NCI-H524 treated with DMSO at 0.1 percent for 48 hours (cell line): Measurements from ENCODE around the gene TELO2.

Source experiments
- DNase-seq: peaks from one replicate; lab custom pipeline; 2025; lab: John Stamatoyannopoulos, UW

Gene TELO2

DNA sequence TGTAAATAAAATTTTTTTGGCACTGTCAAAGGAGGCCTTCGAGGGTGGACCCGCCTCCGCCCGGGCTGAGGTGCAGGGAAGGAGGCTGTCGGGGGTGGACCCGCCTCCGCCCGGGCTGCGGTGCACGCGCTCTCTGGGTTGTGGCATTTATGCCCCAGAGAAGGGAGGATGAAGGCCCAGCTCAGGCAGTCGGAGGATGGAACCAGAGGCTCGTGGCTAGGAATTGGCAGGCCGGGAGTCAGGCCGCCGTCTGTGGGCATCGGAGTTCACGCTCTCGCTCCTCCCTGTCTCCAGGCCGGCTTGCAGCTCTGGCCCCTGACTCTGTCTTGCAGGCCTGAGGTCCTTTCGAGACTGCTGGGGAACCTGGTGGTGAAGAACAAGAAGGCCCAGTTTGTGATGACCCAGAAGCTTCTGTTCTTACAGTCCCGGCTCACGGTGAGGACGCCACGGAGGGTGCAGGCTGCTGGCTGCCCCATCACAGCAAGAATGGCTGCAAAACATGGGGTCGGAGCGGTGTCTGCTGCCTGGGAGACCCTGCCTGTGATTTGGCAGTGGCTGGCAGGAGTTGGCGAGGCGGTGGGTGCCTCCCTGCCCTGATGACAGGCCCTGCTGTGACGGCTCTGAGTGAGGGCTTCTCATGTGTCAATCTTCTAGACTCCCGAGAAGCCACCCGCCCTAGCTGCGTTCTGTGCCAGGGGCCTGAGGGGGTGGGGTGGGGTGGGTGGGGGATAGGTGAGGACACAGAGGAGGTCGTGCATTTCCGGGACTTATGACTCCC lies 5.9 kb downstream of the TELO2 start:
- no peak for DNase-seq

- DNase-seq, result no peak
Observed at GRCh38 chr16:1499756-1500464, 6.8 kb downstream of the TELO2 start.

DNA sequence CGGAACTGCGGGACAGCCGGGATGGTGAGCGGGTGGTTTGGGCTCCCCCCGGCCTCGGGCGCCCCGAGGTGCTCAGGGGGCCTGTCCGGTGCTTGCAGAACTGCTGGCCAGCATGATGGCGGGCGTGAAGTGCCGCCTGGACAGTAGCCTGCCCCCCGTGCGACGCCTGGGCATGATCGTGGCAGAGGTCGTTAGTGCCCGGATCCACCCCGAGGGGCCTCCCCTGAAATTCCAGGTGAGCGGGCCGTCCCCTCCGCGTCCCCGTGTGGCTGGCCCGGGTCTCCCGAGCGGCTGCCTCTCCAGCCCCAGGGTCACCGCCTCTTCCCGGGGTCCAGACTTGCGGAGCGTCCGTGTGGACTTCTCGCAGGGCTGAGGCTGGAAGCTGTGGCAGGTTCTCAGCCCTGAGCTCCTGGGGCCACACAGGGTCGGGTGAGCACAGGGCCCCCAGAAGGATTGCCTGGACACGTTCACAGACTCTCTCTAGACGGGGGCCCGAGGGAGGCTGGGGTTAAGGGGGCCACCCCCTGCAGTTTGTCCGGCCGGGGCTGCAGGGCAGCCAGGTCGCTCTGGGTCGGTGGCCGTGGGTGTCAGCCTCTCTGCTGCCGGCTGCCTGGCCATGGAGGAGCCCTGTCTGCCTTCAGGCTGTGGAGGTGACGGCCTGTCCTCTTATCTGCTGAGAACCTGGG lies 7.4 kb downstream of the TELO2 start:
- DNase-seq, result no peak

DNA sequence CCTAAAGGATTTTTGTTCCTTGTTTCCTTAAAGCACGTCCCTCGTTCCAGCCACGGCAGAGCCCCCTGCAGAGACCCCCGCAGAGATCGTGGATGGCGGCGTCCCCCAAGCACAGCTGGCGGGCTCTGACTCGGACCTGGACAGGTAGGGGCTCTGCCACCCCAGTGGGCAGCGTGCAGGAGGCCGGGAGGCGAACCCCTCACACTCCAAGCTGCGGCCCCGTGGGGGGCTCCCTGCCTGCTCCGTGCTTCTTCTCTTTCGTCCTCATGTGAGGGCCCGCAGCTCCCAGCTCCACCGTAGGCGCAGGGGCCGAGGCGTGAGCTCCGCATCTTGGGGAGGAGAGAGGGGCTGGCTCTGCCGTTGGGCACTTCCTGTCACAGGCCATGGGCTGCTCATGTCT lies 8.5 kb downstream of the TELO2 start:
- no peak for DNase-seq

DNA sequence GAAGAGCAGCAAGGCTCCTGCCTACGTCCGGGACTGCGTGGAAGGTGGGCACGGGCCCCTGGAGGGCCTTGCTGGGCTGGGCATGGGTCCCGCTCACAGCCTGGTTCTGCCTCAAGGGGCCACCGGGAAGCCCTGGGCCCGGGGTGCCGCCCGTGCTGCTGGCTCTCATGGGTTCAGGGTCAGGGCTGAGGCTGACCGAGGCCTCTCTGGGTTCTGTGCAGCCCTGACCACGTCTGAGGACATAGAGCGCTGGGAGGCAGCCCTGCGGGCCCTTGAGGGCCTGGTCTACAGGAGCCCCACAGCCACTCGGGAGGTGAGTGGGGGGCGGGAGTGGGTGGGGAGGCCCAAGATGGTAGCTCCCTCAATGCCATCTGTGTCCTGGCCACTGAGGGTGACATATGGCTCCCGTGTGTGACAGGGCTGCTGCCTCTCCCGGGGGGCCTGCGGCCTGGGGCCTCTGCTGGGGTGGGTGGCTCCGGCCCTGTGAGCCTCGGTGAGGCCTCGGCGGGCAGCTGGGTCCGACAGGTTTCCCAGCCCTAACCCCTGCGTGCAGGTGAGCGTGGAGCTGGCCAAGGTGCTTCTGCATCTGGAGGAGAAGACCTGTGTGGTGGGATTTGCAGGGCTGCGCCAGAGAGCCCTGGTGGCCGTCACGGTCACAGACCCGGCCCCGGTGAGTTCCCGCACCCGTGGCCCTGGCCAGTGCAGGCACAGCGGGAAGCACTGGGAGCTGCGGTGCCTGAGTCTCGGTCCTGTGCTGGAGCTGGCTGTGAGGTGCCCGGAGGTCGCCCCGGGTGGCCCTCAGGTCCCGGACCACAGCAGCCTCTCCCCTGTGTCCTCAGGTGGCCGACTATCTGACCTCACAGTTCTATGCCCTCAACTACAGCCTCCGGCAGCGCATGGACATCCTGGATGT lies 9.2 kb downstream of the TELO2 start:
- DNase-seq, result no peak

DNA sequence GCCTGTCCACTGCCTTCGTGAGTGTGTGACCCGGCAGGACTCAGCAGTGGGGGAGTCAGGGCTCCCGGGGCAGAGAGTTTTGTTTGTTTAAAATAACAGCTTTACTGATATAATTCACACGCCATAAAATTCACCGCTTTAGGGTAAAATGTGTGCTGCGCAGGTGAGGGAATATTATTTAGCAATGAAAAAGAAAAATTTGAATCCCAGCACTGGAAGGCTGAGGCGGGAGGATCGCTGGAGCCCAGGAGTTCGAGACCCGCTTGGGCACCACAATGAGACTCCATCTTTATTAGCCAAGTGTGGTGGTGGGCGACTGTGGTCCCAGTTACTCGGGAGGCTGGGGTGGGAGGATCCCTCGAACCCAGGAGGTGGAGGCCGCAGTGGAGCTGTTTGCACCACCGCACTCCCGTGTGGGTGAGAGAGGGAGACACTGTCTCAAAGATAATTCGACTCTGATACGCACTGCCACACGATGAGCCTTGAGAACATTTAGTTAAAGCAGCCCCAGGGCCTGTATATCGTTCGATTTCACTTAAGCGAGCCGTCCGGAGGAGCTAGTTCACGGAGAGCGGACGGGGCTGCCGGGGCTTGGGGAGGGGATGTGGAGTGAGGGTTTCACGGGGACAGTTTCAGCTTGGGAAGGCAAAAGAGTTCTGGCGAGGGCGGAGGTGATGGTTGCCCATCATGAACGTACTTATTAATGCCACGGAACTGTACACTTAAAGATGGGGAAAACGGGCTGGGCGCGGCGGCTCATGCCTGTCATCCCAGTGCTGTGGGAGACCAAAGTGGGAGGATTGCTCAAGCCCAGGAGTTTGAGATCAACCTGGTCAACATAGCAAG lies 10.2 kb downstream of the TELO2 start:
- no peak for DNase-seq

DNA sequence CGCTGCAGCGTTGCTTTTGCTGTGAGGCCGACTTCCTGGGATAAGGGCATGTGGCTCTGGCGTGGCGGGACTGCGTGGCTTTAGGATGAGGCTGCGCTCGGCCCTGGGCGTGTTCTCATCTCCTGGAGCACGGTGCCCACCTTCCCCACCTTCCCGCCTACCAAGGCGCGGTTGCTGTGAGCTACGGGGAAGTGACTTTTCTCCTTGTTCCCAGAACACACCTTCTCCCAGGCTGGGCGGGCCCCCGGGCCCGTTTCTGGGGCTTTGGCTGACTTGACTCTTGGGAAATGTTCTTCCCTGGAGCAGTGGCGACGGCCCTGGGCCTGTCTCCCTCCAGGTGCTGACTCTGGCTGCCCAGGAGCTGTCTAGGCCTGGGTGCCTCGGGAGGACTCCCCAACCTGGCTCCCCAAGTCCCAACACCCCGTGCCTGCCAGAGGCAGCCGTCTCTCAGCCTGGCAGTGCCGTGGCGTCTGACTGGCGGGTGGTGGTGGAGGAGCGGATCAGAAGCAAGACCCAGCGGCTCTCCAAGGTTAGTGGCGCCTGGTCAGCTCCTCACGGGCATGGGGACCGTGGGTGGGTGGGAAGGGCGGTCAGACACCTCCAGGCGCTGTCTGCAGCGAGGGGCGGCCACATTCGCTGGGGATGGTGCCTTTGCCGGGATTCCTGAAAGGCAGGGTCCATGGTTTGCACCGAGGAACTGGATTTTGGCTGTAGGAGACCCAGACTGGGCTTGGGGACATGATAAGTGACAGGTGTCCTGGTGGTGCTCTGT lies 12.1 kb downstream of the TELO2 start:
- DNase-seq, result no peak

DNA sequence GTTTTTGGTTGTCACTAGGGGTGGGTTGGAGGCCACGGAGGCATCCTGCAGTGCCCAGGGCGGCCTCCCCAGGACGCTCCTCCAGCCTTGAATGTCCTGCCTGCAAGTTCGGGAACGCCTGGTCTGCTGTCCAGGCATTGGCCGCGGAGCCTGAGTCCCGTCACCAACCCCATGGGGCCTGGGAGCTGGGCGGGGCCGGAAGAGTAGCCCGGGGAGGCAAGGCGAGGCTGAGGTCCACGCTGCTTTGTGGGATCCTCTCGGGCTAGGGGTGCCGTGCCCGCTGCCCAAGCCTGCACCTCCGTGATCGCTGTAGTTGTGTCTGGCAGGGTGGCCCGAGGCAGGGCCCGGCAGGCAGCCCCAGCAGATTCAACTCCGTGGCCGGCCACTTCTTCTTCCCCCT lies 12.8 kb downstream of the TELO2 start:
- no peak for DNase-seq

GRCh38 chr16:1506494-1507213 lies 13.5 kb downstream of the TELO2 start:
- no peak for DNase-seq

- no peak for DNase-seq
Observed at GRCh38 chr16:1508494-1509187, 15.5 kb downstream of the TELO2 start.

GRCh38 chr16:1509307-1510221 lies 16.4 kb downstream of the TELO2 start:
- no peak for DNase-seq

DNA sequence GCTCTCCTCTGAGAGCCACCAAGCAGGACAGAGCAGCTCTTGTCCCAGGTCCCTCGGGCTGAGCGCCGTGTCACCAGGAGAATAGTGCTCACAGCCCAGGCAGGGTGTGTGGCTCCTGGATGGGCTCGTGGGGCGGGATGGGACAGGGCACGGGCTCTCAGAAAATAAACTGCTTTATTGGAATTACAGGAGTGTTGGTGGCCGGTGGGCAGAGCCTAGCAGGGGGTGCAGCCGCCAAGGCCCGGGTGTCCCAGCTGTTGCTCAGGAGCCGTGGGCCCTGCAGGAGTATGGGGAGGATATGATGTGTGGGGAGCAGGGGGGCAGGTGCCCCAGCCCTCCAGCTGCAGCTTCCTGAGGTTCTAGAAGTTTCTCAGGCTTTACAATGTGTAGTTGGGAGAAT lies 17.1 kb downstream of the TELO2 start:
- no peak for DNase-seq

- DNase-seq, result no peak
Observed at GRCh38 chr16:1510941-1511351, 17.8 kb downstream of the TELO2 start.

- no peak for DNase-seq
Observed at GRCh38 chr16:1511662-1512569, 18.8 kb downstream of the TELO2 start.

GRCh38 chr16:1512774-1513173 lies 19.6 kb downstream of the TELO2 start:
- no peak for DNase-seq

- DNase-seq, result no peak
Observed at GRCh38 chr16:1514507-1514906, 21.3 kb downstream of the TELO2 start.

DNA sequence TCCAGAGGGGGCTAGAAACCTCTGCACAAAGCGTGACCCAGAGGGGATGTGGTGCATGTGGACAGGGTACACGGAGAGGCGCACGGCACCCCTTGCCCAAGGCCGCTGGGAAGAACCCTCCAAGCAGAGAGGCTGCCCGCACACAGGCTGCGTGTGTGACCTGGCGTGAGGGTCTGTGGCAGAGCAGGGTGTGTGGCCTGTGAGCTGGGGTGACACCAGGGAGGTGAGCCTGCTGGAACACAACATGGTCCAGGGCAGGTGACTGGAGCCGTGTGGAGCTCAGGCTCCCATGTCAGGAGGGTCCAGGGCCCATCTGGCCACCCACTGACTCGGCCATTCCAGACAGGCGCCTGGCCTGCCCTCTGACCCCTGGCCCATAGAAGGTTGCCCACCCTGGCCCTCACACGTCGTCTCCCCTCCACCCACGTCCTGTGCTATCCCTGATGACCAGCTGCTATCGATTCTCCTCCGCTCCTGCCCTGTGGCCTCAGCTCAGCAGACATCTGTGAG lies 25.5 kb downstream of the TELO2 start:
- DNase-seq, result no peak
